HG03432 (cell line): ENCODE data around the gene KRTAP9-6.
"Not testable (repeated sequence)": the region's sequence is repeated elsewhere in the genome, so short reads cannot be mapped to it uniquely, and the experiment has no call there.

ENCODE experiments used
- ATAC-seq: cut with Tn5 transposase; IDR thresholded peaks from one replicate; pipeline ENCODE4 v1.9.1; 2021; ENCODE audit warnings: mild to moderate bottlenecking, moderate library complexity; ENCODE audit not compliant: unreplicated experiment

KRTAP9-6 gene, protein sequence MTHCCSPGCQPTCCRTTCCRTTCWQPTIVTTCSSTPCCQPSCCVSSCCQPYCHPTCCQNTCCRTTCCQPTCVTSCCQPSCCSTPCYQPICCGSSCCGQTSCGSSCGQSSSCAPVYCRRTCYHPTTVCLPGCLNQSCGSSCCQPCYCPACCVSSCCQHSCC

DNA sequence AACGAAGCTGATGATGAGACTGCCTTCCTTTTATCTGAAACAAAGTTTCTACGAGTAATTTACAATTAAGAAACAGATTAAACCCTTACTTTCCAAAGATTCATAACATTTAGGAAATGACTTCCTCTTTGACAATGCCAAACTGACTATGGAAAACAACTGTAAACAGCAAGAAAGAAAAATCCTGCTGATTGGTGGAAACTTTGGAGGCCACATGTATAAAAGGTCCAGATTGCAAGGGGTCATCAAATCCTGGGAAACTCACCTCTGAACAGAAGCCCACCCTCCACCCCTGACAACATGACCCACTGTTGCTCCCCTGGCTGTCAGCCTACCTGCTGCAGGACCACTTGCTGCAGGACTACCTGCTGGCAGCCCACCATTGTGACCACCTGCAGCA lies at the start of gene KRTAP9-6:
Gene KRTAP9-6 (plus strand): TSS at position 301 of the 400 bp plus-strand sequence. CDS start 0 bp downstream, at position 301.
- ATAC-seq = no peak

DNA sequence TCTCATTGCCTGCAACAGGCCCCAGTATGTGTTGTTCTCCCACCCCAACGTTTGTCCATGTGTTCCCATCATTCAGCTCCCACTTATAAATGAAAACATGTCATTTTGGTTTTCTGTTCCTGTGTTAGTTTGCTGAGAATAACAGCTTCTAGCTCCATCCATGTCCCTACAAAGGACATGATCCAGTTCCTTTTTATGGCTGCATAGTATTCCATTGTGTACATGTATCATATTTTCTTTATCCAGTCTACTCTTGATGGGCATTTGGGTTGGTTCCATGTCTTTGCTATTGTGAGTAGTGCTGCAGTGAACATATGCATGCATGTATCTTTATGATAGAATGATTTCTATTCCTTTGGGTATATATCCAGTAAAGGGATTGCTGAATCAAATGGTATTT lies 49.5 kb upstream of the KRTAP9-6 start:
- no peak for ATAC-seq

DNA sequence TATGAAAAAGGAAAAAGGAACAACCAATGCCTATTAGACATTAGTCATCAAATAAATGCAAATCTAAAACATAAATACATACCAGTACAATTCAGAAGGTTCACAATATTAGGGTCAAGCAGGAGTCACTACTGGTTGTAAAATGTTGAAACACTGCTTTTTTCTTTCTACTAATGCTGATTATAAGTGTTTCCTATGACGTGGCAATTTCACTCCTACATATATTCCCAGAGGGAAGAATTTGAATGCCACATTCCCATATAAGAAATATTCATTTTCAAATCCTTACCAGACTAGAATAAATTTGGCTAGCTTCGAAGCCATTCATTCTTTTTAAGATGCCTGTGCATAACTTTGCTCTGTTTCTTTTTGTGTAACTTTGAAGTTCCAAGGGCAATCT lies 41.4 kb upstream of the KRTAP9-6 start:
- no peak for ATAC-seq

DNA sequence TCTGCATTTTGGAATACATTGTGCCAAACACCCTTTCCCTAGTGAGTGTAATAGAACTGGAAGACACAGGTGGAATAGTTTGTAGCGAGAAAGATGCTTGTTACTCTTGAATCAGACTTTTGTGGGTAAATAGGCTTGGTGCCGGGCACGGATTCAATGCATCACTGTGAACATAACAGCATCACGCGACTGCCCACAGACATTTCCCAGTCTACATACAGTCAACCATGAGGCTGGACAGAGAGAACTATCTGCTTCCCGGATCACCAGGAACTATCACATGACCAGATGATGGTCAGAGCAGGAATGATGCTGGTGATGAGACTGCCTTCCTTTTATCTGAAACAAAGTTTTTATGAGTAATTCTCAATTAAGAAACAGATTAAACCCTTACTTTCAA lies 39.1 kb upstream of the KRTAP9-6 start:
- no peak for ATAC-seq

DNA sequence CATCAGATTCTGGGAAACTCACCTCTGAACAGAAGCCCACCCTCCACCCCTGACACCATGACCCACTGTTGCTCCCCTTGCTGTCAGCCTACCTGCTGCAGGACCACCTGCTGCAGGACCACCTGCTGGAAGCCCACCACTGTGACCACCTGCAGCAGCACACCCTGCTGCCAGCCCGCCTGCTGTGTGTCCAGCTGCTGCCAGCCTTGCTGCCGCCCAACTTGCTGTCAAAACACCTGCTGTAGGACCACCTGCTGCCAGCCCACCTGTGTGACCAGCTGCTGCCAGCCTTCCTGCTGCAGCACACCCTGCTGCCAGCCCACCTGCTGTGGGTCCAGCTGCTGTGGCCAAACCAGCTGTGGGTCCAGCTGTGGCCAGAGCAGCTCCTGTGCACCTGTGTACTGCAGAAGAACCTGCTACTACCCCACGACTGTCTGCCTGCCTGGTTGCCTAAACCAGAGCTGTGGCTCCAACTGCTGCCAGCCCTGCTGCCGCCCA lies 38.5 kb upstream of the KRTAP9-6 start, which contains the start of gene KRTAP9-2:
Gene KRTAP9-2 (plus strand): TSS at position 51 of the 498 bp plus-strand sequence. CDS start 7 bp downstream, at position 58.
- ATAC-seq = not testable (repeated sequence)

DNA sequence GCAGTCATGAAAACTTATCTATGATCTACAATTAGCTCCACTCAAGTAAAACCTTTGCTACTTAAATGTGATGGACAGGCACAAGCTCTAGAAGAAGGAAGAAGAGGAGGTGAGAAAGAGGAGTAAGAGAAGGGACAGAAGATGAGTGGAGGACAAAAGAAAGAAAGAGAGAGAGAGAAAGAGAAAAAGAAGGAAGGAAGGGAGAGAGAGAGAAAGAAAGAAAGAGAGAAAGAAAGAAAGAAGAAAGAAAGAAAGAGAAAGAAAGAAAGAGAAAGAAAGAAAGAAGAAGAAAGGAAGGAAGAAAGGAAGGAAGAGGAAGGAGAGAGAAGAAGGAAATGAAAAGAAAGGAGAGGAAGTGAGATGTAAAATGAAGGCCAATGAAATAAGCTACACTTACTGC lies 35.1 kb upstream of the KRTAP9-6 start:
- no peak for ATAC-seq

DNA sequence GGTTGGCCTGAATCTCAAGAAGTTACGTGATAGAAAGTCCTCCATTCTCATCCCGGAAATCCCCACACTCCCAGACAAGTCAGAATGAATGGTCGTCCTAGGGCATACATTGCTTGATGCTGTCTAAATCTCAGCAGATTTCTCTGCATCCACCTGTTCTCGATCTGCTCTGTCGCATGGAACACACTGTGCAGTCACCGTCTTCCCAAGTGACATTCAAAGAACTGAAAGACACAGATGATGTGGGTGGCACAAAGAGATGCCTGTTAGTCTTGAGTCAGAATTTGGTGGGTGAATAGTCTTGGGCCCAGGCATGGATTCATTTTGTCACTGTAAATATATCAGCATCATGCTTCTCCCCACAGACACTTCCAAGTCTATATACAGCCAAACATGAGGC lies 33.4 kb upstream of the KRTAP9-6 start:
- ATAC-seq = no peak

DNA sequence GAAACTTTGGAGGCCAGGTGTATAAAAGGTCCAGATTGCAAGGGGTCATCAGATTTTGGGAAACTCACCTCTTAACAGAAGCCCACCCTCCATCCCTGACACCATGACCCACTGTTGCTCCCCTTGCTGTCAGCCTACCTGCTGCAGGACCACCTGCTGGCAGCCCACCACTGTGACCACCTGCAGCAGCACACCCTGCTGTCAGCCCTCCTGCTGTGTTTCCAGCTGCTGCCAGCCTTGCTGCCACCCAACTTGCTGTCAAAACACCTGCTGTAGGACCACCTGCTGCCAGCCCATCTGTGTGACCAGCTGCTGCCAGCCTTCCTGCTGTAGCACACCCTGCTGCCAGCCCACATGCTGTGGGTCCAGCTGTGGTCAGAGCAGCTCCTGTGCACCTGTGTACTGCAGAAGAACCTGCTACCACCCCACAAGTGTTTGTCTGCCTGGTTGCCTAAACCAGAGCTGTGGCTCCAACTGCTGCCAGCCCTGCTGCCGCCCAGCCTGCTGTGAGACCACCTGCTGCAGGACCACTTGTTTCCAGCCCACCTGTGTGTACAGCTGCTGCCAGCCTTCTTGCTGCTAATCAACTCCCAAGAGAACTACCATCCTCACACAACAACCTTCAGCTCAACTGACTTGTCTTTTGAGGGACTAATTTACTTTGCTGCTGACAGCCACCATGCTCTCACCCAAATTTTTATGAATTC lies 32.6 kb upstream of the KRTAP9-6 start, which contains the start of gene KRTAP9-3:
Gene KRTAP9-3 (plus strand): TSS at position 51 of the 707 bp plus-strand sequence. CDS start 53 bp downstream, at position 104.
- not testable (repeated sequence) for ATAC-seq

DNA sequence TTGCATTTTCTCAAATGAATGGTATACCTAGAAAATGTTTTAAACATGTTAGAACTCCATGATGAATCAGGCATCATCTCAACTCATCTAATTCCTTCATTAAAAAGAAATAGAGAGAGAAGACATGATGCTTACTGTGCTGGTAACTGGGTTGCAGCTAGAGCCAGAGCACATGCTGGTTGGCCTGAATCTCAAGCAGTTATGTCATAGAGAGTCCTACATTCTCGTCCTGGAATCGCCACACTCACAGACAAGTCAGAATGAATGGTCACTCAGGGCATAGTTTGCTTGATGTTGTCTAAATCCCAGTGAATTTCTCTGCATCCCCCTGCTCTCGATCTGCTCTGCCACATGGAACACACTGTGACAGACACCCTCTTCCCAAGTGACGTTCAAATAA lies 28.1 kb upstream of the KRTAP9-6 start:
- ATAC-seq = not testable (repeated sequence)

DNA sequence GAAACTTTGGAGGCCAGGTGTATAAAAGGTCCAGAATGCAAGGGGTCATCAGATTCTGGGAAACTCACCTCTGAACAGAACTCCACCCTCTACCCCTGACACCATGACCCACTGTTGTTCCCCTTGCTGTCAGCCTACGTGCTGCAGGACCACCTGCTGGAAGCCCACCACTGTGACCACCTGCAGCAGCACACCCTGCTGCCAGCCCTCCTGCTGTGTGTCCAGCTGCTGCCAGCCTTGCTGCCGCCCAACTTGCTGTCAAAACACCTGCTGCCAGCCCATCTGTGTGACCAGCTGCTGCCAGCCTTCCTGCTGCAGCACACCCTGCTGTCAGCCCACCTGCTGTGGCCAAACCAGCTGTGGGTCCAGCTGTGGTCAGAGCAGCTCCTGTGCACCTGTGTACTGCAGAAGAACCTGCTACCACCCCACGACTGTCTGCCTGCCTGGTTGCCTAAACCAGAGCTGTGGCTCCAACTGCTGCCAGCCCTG lies 27.2 kb upstream of the KRTAP9-6 start, which contains the start of gene KRTAP9-8:
Gene KRTAP9-8 (plus strand): TSS at position 51 of the 489 bp plus-strand sequence. CDS start 53 bp downstream, at position 104.
- ATAC-seq = not testable (repeated sequence)

DNA sequence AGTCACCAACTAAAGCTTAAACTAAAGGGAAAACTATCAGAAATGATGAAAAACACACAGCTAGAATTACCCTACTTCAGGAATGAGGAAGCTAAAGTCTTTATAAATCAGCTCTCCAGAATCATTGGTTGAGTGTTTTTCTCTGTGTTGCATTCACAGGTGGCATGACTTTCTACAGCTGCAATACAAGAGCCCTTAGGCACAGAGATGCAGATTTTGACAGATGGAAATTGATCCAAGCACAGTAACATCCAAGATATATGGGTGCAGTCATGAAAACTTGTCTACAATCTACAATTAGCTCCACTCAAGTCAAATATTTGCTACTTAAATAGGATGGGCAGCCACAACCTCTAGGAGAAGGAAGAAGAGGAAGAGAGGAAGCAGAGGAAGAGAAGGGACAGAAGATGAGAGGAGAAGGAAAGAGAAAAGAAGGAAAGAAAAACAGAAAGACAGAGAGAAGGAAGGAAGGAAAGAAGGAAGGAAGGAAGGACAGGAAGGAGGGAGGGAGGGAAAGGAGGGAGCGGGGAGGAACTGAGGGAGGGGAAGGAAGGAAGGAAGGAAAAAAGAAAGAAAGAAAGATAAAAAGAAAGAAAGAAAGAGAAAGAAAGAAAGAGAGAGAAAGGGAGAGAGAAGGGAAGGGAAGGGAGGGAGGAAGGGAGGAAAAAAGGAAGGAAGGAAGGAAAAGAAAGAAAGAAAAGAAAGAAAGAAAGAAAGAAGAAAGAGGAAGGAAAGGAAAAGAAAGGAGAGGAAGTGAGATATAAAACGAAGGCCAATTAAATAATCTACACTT lies 18.0 kb upstream of the KRTAP9-6 start:
- not testable (repeated sequence) for ATAC-seq

DNA sequence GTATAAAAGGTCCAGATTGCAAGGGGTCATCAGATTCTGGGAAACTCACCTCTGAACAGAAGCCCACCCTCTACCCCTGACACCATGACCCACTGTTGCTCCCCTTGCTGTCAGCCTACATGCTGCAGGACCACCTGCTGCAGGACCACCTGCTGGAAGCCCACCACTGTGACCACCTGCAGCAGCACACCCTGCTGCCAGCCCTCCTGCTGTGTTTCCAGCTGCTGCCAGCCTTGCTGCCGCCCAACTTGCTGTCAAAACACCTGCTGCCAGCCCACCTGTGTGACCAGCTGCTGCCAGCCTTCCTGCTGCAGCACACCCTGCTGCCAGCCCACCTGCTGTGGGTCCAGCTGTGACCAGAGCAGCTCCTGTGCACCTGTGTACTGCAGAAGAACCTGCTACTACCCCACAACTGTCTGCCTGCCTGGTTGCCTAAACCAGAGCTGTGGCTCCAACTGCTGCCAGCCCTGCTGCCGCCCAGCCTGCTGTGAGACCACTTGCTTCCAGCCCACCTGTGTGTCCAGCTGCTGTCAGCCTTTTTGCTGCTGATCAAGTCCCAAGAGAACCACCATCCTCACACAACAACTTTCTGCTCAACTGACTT lies 15.4 kb upstream of the KRTAP9-6 start, which contains the start of gene KRTAP9-4:
Gene KRTAP9-4 (plus strand): TSS at position 51 of the 604 bp plus-strand sequence. CDS start 34 bp downstream, at position 85.
- ATAC-seq = not testable (repeated sequence)

DNA sequence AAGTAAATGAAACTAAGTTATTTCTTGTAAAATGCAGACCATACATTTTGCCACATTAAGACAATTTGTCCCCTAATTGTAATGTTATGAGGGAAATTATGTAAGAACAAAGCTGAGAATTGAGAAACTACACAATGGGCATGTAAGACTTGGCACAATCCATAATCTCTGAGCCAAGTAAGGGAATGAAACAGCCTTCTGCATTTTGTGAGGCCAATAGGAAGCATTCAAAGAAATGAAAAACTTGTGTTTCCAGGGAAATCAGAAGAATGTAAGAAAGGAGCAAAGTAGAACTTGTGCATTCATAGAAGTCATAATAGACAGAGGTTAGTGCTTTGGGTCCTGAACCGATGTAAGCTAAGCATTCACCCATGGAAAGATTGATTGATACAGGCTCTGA lies 13.9 kb upstream of the KRTAP9-6 start:
- ATAC-seq = no peak

DNA sequence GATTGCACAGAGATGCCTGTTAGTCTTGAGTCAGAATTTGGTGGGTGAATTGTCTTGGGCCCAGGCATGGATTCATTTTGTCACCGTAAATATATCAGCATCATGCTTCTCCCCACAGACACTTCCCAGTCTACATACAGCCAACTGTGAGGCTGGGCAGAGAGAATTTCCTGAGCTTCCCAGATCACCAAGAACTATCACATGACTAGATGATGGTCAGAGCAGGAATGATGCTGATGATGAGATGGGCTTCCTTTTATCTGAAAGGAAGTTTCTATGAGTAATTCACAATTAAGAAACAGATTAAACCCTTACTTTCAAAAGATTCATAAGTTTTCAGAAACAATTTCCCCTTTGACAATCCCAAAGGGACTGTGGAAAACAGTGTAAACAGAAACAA lies 10.3 kb upstream of the KRTAP9-6 start:
- ATAC-seq = no peak

DNA sequence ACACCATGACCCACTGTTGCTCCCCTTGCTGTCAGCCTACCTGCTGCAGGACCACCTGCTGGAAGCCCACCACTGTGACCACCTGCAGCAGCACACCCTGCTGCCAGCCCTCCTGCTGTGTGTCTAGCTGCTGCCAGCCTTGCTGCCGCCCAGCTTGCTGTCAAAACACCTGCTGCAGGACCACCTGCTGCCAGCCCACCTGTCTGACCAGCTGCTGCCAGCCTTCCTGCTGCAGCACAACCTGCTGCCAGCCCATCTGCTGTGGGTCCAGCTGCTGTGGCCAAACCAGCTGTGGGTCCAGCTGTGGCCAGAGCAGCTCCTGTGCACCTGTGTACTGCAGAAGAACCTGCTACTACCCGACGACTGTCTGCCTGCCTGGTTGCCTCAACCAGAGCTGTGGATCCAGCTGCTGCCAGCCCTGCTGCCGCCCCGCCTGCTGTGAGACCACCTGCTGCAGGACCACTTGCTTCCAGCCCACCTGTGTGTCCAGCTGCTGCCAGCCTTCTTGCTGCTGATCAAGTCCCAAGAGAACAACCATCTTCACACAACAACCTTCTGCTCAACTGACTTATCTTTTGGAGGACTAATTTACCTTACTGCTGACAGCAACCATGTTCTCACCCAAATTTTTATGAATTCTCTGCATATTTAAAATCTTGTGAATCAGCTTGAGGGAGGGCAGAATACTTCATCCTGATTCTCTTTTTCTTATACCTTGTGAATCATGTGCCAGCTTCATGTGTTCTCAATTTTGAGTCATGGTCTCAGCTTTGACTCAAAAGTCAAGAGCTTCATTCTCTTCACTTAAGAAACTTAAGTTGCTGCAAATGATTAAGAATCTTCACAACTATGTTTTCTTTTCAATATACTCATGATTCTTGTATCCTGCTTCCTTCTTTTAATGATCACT lies 9.5 kb upstream of the KRTAP9-6 start, which contains the start of gene KRTAP9-9:
Gene KRTAP9-9 (plus strand): TSS at position 4 of the 910 bp plus-strand sequence.
- not testable (repeated sequence) for ATAC-seq

DNA sequence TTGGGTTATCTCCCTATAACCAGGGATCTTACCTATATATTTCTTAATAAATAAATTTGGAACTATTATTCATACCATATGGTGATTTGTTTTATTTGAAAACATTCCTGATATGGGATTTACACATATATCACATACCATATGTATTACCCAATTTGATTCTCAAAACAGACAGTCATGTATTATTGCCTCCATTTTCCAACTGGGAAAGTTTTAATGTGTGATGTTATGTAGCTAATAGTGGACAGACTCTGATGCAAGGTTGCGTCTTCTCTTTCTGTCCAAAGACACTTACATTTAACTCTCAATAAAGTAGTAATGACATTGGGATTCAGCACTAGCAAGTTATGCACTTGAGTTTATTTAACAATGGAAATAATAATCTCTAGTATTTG lies 8.9 kb upstream of the KRTAP9-6 start:
- ATAC-seq = no peak

DNA sequence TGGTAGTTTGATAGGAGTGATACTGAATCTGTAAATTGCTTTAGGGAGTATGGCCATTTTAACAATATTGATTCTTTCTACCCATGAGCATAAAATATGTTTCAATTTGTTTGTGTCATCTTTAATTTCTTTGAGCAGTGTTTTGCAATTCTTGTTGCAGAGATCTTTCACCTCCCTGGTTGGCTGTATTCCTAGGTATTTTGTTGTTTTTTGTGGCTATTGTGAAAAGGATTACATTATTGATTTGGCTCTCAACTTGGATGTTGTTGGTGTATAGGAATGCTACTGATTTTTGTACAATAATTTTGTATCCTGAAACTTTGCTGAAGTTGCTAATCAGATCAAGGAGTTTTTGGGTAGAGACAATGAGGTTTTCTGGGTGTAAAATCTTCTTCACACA lies 6.8 kb upstream of the KRTAP9-6 start:
- ATAC-seq = no peak

DNA sequence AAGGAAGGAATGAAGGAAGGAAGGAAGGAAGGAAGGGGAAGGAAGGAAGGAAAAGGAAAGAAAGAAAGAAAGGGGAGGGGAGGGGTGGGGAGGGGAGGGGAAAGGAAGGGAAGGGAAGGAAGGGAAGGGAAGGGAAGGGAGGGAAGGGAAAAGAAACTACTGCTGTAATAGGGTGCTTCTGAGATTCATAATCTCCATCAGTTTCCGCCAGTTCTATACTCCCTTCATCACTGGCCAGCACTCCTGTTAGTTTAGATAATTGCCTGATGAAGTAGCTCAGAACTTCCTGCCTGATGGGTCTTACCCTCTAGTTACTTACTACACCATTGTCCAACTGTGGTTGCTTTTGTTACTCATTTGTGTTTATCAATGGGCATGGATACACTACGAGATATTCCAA lies 2.0 kb upstream of the KRTAP9-6 start:
- ATAC-seq = no peak

DNA sequence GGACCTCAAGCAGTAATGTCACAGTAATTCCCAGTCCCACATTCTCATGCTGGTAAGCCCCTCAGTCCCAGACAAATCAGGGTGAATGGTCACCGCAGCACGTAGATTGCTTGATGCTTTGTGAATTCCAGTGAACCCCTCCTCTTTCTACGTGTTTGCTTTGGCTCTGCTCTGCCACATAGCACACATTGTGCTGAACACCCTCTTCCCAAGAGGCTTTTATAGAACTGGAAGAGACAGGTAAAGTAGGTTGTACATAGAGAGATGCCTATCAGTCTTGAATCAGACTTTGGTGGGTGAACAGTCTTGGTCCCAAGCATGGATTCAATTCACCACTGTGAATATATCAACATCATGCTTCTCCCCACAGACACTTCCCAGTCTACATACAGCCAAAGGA lies 579 bp upstream of the KRTAP9-6 start:
- ATAC-seq = no peak
